ENCODE measurements around the gene CAMTA1.

CAMTA1 gene

DNA sequence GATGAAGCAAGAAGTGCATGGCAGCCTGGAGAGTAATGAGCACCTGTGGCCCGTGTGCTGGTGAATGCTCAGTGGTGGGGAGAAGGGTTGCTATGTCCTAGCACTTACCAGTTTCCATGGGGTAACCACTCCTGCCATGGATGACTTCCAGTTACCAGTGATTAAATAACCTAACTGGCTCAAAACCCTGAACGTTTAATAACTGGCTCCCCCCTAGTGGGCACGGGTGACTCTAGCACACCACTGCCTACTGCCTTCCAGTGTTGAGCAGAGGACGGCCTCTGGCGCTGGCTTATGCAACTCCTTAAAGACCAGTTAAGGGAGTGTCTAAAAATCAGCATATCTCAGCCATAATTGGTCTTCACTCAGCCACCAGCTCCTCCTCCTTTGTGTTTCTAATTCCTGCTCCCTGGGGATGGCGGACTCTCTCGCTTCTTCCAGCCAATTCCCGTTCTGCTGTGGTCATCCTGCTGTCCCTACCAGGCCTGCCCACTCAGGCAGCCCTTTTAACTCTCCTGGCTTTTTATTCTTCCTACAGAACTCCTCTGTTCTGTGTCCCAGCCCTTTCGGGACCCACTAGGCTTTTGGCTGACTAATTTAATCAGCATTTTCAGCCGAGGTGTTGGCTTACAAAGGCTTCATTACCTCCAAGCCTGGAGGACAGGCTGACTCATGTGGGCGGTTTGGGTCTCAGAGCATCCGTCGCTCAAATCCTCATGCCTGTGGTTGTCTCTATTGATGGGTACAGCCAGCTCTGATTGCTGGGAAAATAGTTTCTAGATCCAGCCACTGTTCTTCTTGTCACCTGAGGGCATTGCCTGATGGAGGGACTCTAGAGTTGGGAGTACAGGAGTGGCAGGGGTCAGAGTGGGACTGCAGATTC lies 332.4 kb downstream of the CAMTA1 start:
- no peaks in the 10 kb centered on the region for H3K79me2 ChIP-seq (ENCODE audit: insufficient read depth, low read length)
- no peaks in the 10 kb centered on the region for H3K9me3 ChIP-seq (ENCODE audit: insufficient read depth, low read length)
- H4K20me1 ChIP-seq (ENCODE audit: low read depth, low read length): no peaks in the 10 kb centered on the region
- H3K9me2 ChIP-seq (replicated peaks; ENCODE audit: insufficient read depth, low read length): no peaks in the 10 kb centered on the region
- H3K4me2 ChIP-seq (ENCODE audit: low read depth, low read length, poor library complexity, severe bottlenecking): no peak overlapping the region
- H3K27ac ChIP-seq (ENCODE audit: low read depth, low read length): no peak overlapping the region
- H2AFZ ChIP-seq (ENCODE audit: low read depth, low read length, severe bottlenecking): no peak overlapping the region
- TF ChIP-seq, protein P1, sequence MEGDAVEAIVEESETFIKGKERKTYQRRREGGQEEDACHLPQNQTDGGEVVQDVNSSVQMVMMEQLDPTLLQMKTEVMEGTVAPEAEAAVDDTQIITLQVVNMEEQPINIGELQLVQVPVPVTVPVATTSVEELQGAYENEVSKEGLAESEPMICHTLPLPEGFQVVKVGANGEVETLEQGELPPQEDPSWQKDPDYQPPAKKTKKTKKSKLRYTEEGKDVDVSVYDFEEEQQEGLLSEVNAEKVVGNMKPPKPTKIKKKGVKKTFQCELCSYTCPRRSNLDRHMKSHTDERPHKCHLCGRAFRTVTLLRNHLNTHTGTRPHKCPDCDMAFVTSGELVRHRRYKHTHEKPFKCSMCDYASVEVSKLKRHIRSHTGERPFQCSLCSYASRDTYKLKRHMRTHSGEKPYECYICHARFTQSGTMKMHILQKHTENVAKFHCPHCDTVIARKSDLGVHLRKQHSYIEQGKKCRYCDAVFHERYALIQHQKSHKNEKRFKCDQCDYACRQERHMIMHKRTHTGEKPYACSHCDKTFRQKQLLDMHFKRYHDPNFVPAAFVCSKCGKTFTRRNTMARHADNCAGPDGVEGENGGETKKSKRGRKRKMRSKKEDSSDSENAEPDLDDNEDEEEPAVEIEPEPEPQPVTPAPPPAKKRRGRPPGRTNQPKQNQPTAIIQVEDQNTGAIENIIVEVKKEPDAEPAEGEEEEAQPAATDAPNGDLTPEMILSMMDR (IDR thresholded peaks at IDR 0.05; ENCODE audit: insufficient read depth, low read length, poor library complexity, severe bottlenecking): no peak
- TF ChIP-seq EZH2phosphoT487 (conservative IDR thresholded peaks at IDR 0.05; ENCODE audit: low read length): no peak
- no peaks in the 10 kb centered on the region for H3K27me3 ChIP-seq (ENCODE audit: low read length)
- H3F3A ChIP-seq (ENCODE audit: insufficient read depth): no peaks in the 10 kb centered on the region
- H3K9ac ChIP-seq (ENCODE audit: low read length): no peak overlapping the region
- no peak overlapping the region for H3K4me3 ChIP-seq (ENCODE audit: insufficient read depth, low read length, poor library complexity, severe bottlenecking)
- no peaks in the 10 kb centered on the region for H3K36me3 ChIP-seq (ENCODE audit: low read length)

DNA sequence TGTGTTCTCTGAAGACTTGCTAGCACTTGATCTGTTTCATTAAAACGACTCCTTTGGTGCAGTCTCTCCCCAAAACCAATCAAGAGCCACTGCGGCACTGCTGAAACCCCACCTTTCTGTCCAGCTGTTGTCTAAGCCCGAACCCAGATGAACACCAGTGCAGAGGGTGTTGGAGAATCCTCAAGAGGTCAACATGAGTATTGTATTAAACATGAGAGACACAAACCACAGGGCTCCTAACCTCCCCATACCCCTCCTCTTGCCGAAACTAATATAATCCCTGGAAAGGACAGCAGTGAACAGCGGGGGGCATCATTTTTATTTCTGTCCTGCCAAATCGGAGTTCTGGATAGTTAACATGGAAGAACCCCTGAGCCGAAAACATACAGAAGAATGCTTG lies 333.9 kb downstream of the CAMTA1 start:
- Histone ChIP-seq H3K9me2 (replicated peaks; ENCODE audit: insufficient read depth, low read length) (no peaks in the 10 kb centered on the region), H4K20me1 (ENCODE audit: low read depth, low read length) (no peaks in the 10 kb centered on the region), H3K4me3 (ENCODE audit: insufficient read depth, low read length, poor library complexity, severe bottlenecking) (no peak overlapping the region), H3F3A (ENCODE audit: insufficient read depth) (no peaks in the 10 kb centered on the region), H3K36me3 (ENCODE audit: low read length) (no peaks in the 10 kb centered on the region), H2AFZ (ENCODE audit: low read depth, low read length, severe bottlenecking) (no peak overlapping the region), H3K27me3 (ENCODE audit: low read length) (no peaks in the 10 kb centered on the region), H3K27ac (ENCODE audit: low read depth, low read length) (no peak overlapping the region), H3K9me3 (ENCODE audit: insufficient read depth, low read length) (no peaks in the 10 kb centered on the region), H3K9ac (ENCODE audit: low read length) (no peak overlapping the region), H3K79me2 (ENCODE audit: insufficient read depth, low read length) (no peaks in the 10 kb centered on the region), H3K4me2 (ENCODE audit: low read depth, low read length, poor library complexity, severe bottlenecking) (no peak overlapping the region)
- TF ChIP-seq, protein P1 (IDR thresholded peaks at IDR 0.05; ENCODE audit: insufficient read depth, low read length, poor library complexity, severe bottlenecking): no peak
- TF ChIP-seq EZH2phosphoT487 (conservative IDR thresholded peaks at IDR 0.05; ENCODE audit: low read length): no peak

DNA sequence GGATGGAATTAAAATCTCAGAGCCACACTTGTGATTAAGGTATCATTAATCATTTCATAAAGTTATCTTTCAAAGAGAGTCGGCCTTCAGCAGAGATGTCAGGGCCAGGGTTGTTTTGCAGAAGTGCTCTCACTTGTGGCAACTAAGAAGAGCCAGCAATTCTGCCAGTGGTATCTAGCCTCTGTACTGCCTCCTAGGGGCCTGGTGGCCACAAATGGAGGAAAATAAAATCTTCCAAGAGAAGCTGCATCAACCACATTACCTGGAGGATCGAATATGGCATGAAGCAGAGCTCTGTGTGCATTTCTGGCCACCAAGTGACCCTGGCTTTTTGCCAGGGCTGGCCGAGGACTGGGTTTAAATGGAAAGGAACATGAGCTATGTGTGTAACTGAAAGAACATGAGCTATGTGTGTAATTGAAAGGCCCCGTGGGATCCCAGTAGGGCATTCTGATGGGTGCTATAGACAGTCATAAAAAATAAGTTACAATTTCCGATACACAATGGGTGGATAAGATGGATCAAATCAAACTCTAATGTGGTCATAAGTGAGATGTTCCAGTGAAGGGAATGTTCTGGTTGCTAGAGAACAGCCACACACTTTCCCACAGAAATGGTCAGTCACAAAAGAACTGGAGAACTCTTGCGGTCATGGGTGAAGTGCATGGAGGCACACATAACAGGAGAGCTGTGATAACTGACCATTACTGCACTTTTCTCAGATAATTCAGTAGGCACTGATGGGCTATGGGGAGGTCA lies 335.8 kb downstream of the CAMTA1 start:
- no peaks in the 10 kb centered on the region for H3K79me2 ChIP-seq (ENCODE audit: insufficient read depth, low read length)
- no peak overlapping the region for H3K4me2 ChIP-seq (ENCODE audit: low read depth, low read length, poor library complexity, severe bottlenecking)
- TF ChIP-seq, protein P1 (IDR thresholded peaks at IDR 0.05; ENCODE audit: insufficient read depth, low read length, poor library complexity, severe bottlenecking): no peak
- TF ChIP-seq EZH2phosphoT487 (conservative IDR thresholded peaks at IDR 0.05; ENCODE audit: low read length): no peak
- no peaks in the 10 kb centered on the region for H3K27me3 ChIP-seq (ENCODE audit: low read length)
- no peaks in the 10 kb centered on the region for H3F3A ChIP-seq (ENCODE audit: insufficient read depth)
- no peak overlapping the region for H2AFZ ChIP-seq (ENCODE audit: low read depth, low read length, severe bottlenecking)
- H4K20me1 ChIP-seq (ENCODE audit: low read depth, low read length): no peaks in the 10 kb centered on the region
- H3K4me3 ChIP-seq (ENCODE audit: insufficient read depth, low read length, poor library complexity, severe bottlenecking): no peak overlapping the region
- H3K9me2 ChIP-seq (replicated peaks; ENCODE audit: insufficient read depth, low read length): no peaks in the 10 kb centered on the region
- no peaks in the 10 kb centered on the region for H3K9me3 ChIP-seq (ENCODE audit: insufficient read depth, low read length)
- no peak overlapping the region for H3K27ac ChIP-seq (ENCODE audit: low read depth, low read length)
- no peak overlapping the region for H3K9ac ChIP-seq (ENCODE audit: low read length)
- no peaks in the 10 kb centered on the region for H3K36me3 ChIP-seq (ENCODE audit: low read length)

All from SU-DHL-6 (cell line).